HTR-8/SVneo (cell line): Measurements from ENCODE around the gene SCAF11.
"Not testable (repeated sequence)": the region's sequence is repeated elsewhere in the genome, so short reads cannot be mapped to it uniquely, and the experiment has no call there.

Source experiments
- DNase-seq: peaks from one replicate; pipeline ENCODE4 v3.0.0; 2011; ENCODE audit warnings: low spot score, mixed read lengths; ENCODE audit not compliant: insufficient read length
- FAIRE-seq: peaks from 2 replicates; lab custom pipeline; 2011; peaks lifted over from hg19 to GRCh38; lab: Jason Lieb, UNC

SCAF11 gene, protein sequence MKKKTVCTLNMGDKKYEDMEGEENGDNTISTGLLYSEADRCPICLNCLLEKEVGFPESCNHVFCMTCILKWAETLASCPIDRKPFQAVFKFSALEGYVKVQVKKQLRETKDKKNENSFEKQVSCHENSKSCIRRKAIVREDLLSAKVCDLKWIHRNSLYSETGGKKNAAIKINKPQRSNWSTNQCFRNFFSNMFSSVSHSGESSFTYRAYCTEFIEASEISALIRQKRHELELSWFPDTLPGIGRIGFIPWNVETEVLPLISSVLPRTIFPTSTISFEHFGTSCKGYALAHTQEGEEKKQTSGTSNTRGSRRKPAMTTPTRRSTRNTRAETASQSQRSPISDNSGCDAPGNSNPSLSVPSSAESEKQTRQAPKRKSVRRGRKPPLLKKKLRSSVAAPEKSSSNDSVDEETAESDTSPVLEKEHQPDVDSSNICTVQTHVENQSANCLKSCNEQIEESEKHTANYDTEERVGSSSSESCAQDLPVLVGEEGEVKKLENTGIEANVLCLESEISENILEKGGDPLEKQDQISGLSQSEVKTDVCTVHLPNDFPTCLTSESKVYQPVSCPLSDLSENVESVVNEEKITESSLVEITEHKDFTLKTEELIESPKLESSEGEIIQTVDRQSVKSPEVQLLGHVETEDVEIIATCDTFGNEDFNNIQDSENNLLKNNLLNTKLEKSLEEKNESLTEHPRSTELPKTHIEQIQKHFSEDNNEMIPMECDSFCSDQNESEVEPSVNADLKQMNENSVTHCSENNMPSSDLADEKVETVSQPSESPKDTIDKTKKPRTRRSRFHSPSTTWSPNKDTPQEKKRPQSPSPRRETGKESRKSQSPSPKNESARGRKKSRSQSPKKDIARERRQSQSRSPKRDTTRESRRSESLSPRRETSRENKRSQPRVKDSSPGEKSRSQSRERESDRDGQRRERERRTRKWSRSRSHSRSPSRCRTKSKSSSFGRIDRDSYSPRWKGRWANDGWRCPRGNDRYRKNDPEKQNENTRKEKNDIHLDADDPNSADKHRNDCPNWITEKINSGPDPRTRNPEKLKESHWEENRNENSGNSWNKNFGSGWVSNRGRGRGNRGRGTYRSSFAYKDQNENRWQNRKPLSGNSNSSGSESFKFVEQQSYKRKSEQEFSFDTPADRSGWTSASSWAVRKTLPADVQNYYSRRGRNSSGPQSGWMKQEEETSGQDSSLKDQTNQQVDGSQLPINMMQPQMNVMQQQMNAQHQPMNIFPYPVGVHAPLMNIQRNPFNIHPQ (N-terminal part only)

GRCh38 chr12:45990468-45991283 lies at the start of gene SCAF11:
Gene SCAF11, minus strand, starts transcription at chr12:45990574. Its CDS starts 26,407 bp downstream, at chr12:45964167.
- FAIRE-seq (peak; percentile 98), DNase-seq (peak; percentile 96)

DNA sequence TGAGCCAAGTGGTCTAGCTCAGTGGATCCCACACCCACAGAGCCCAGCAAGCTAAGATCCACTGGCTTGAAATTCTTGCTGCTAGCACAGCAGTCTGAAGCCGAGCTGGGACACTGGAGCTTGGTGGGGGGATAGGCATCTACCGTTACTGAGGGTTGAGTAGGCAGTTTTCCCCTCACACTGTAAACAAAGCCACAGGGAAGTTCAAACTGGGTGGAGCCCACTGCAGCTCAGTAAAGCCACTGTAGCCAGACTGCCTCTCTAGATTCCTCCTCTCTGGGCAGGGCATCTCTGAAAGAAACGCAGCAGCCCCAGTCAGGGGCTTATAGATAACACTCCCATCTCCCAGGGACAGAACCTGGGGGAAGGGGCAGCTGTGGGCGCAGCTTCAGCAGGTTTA lies 46.7 kb upstream of the SCAF11 start:
- DNase-seq, FAIRE-seq: not testable (repeated sequence)

- DNase-seq, result no peak
- no peak for FAIRE-seq
Observed at GRCh38 chr12:46027172-46027571, 36.8 kb upstream of the SCAF11 start.

- DNase-seq, result no peak
- FAIRE-seq, result no peak
Observed at GRCh38 chr12:46024099-46024498, 33.7 kb upstream of the SCAF11 start.

GRCh38 chr12:46020768-46021167 lies 30.4 kb upstream of the SCAF11 start:
- FAIRE-seq (no peak), DNase-seq (no peak)

DNA sequence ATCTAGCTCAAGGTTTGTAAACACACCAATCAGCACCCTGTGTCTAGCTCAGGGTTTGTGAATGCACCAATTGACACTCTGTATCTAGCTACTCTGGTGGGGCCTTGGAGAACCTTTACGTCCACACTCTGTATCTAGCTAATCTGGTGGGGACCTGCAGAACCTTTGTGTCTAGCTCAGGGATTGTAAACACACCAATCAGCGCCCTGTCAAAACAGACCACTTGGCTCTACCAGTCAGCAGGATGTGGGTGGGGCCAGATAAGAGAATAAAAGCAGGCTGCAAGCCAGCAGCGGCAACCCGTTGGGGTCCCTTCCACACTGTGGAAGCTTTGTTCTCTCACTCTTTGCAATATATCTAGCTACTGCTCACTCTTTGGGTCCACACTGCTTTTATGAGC lies 28.3 kb upstream of the SCAF11 start:
- FAIRE-seq, DNase-seq: not testable (repeated sequence)

- DNase-seq, FAIRE-seq: not testable (repeated sequence)
Observed at GRCh38 chr12:46017866-46018375, 27.5 kb upstream of the SCAF11 start.

DNA sequence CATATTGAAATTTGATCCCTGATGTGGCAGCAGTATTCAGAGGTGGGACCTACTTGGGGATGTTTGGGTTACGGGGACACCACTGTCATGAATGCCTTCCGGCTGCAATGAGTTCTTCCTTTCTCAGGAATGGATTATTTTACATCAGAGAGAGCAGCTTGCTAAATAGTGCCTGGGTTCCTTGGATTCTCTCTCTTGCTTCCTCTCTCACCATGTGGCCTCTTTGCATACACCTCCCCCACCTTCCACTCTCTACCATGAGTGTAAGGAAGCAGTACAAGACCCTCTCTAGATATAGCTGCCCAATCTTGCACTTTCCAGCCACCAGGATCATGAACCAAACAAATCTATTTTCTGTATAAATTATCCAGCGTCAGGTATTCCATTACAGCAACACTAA lies 15.4 kb upstream of the SCAF11 start:
- DNase-seq, result no peak
- FAIRE-seq, result no peak

- FAIRE-seq (no peak), DNase-seq (no peak)
Observed at GRCh38 chr12:46005151-46005797, 14.9 kb upstream of the SCAF11 start.

GRCh38 chr12:46004715-46005114 lies 14.3 kb upstream of the SCAF11 start:
- DNase-seq, result no peak
- no peak for FAIRE-seq

DNA sequence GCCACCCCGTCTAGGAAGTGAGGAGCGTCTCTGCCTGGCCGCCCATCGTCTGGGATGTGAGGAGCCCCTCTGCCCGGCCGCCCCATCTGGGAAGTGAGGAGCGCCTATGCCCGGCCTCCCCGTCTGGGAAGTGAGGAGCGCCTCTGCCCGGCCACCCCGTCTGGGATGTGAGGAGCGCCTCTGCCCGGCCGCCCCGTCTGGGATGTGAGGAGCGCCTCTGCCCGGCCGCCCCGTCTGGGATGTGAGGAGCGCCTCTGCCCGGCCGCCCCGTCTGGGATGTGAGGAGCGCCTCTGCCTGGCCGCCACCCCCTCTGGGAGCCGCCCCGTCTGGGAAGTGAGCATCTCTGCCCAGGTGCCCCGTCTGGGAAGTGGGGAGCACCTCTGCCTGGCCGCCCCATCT lies 9.7 kb upstream of the SCAF11 start:
- not testable (repeated sequence) for FAIRE-seq, DNase-seq

DNA sequence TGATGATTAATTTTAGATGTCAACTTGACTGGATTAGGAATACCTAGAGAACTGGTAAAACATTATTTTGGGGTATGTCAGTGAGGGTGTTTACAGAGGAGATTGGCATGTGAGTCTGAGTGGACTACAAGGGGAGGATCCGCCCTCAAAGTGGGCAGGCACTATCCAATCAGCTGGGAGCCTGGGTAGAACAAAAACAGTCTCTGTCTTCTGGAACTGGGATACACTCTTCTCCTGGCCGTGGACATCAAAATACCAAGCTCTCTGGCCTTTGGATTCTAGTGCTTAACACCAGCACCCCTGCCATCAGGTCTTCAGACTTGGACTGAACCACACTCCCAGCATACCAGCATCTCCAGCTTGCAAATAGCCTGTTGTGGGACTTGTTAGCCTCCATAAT lies 4.4 kb upstream of the SCAF11 start:
- FAIRE-seq, result no peak
- DNase-seq, result no peak

GRCh38 chr12:45991284-45992249 lies 1.2 kb upstream of the SCAF11 start:
- FAIRE-seq, result no peak

GRCh38 chr12:45989721-45990467 lies 480 bp downstream of the SCAF11 start:
- DNase-seq (peak; percentile 32), FAIRE-seq (no peak)

More at GRCh38 chr12:45991284-45992249, 1.2 kb upstream of the SCAF11 start:
- DNase-seq, result peak; percentile 50

DNA sequence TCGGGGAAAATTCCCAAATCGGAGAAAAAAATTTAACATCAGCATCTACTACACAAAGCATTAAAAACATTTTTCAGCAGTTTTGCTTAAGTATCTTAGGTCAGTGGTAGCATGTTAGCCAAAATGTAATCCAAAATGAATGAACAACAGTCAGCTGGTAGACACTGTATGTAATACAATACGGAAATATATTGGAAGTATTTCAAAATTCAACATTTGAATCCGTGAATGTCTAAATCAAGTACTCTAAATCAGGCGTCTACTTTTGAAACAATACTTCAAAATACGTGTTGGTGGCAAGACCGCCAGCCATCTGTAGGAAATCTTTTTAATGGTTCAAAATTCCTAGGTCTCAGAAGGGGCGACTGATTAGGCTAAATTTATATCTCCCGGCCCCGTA lies 1.1 kb downstream of the SCAF11 start:
- DNase-seq, result no peak
- FAIRE-seq, result no peak

- DNase-seq (no peak), FAIRE-seq (no peak)
Observed at GRCh38 chr12:45988264-45988663, 2.1 kb downstream of the SCAF11 start.

- FAIRE-seq (no peak), DNase-seq (no peak)
Observed at GRCh38 chr12:45987340-45987727, 3.0 kb downstream of the SCAF11 start.
